Mesenchymal stem cell (in vitro differentiated cells and primary cell): Measurements from ENCODE around the gene N4BP3.
"Not testable (repeated sequence)": the region's sequence is repeated elsewhere in the genome, so short reads cannot be mapped to it uniquely, and the experiment has no call there.

ENCODE experiments used
- DNase-seq: peaks from one replicate; pipeline ENCODE4 v3.0.0-alpha.2; 2013
- H2AFZ ChIP-seq: one replicate; pipeline ENCODE4 v1.6.1; 2013; ENCODE audit warnings: low read depth, mild to moderate bottlenecking, control low read depth, inconsistent platforms, low read length, moderate library complexity
- H2AK5ac ChIP-seq: 2 replicates; pipeline ENCODE4 v1.6.1; 2013; ENCODE audit warnings: low read length, moderate library complexity, mild to moderate bottlenecking, inconsistent platforms; ENCODE audit not compliant: severe bottlenecking
- H2BK120ac ChIP-seq: one replicate; pipeline ENCODE4 v1.6.1; 2013; ENCODE audit warnings: low read depth, mild to moderate bottlenecking, inconsistent platforms, low read length, moderate library complexity
- H2BK12ac ChIP-seq, 2 experiments: one replicate each; pipeline ENCODE4 v1.6.1; 2013; ENCODE audit warnings: inconsistent platforms in 2 of 2, low read length in 2 of 2, mild to moderate bottlenecking in 2 of 2, moderate library complexity in 2 of 2, control low read depth in 1 of 2
- H2BK15ac ChIP-seq: one replicate; pipeline ENCODE4 v1.6.1; 2013; ENCODE audit warnings: mild to moderate bottlenecking, low read depth, inconsistent platforms; ENCODE audit not compliant: poor library complexity, severe bottlenecking
- H2BK5ac ChIP-seq: 2 replicates; pipeline ENCODE4 v1.6.1; 2013; ENCODE audit warnings: low read depth, mild to moderate bottlenecking, low read length, control low read depth, inconsistent platforms; ENCODE audit not compliant: poor library complexity, severe bottlenecking
- H3K14ac ChIP-seq, 2 experiments: one replicate each; pipeline ENCODE4 v1.6.1; 2013; ENCODE audit warnings: inconsistent platforms in 2 of 2, low read length in 2 of 2, control low read depth in 1 of 2, mild to moderate bottlenecking in 1 of 2, moderate library complexity in 1 of 2
- H3K18ac ChIP-seq, 2 experiments: one replicate each; pipeline ENCODE4 v1.6.1; 2013; ENCODE audit warnings: inconsistent platforms in 2 of 2, low read length in 2 of 2, control low read depth in 1 of 2, low read depth in 1 of 2, mild to moderate bottlenecking in 1 of 2
- H3K23ac ChIP-seq, 2 experiments: one replicate each; pipeline ENCODE4 v1.6.1; 2013; ENCODE audit warnings: inconsistent platforms in 2 of 2, low read length in 2 of 2, mild to moderate bottlenecking in 2 of 2, moderate library complexity in 2 of 2, control low read depth in 1 of 2
- H3K27ac ChIP-seq: 2 replicates; pipeline ENCODE4 v1.5.1; 2013; ENCODE audit warnings: mild to moderate bottlenecking, moderate library complexity, low read length, control low read depth, inconsistent platforms; ENCODE audit not compliant: poor library complexity, severe bottlenecking
- H3K27me3 ChIP-seq, 2 experiments: 2 replicates each; pipeline versions ENCODE4 v1.6.1 to v1.7.0; 2013; ENCODE audit warnings: low read length in 2 of 2, mild to moderate bottlenecking in 2 of 2, moderate library complexity in 2 of 2, control low read depth in 1 of 2, inconsistent platforms in 1 of 2; ENCODE audit not compliant: control insufficient read depth in 1 of 2, insufficient read depth in 1 of 2
- H3K36me3 ChIP-seq, 2 experiments: 2 replicates each; pipeline versions ENCODE4 v1.6.1 to v1.7.0; 2013; ENCODE audit warnings: low read length in 2 of 2, control low read depth in 1 of 2, inconsistent platforms in 1 of 2, low read depth in 1 of 2, mild to moderate bottlenecking in 1 of 2; ENCODE audit not compliant: insufficient read depth in 2 of 2, control insufficient read depth in 1 of 2
- H3K4ac ChIP-seq, 2 experiments: one replicate each; pipeline ENCODE4 v1.6.1; 2013; ENCODE audit warnings: inconsistent platforms in 2 of 2, low read length in 2 of 2, mild to moderate bottlenecking in 2 of 2, moderate library complexity in 2 of 2, control low read depth in 1 of 2, low read depth in 1 of 2
- H3K4me1 ChIP-seq: 2 replicates; pipeline ENCODE4 v1.6.1; 2013; ENCODE audit warnings: low read depth, low read length, control low read depth; ENCODE audit not compliant: control insufficient read depth, insufficient read depth
- H3K4me2 ChIP-seq: 2 replicates; pipeline ENCODE4 v1.6.1; 2013; ENCODE audit warnings: low read length, mild to moderate bottlenecking, inconsistent platforms; ENCODE audit not compliant: poor library complexity, severe bottlenecking
- H3K4me3 ChIP-seq, 2 experiments: 2 replicates each; pipeline versions ENCODE4 v1.5.1 to v1.7.0; 2013; ENCODE audit warnings: low read length in 2 of 2, mild to moderate bottlenecking in 2 of 2, control low read depth in 1 of 2, low read depth in 1 of 2; ENCODE audit not compliant: insufficient read depth in 1 of 2
- H3K79me1 ChIP-seq: replicated peaks from 2 replicates; pipeline ENCODE4 v1.6.1; 2013; ENCODE audit warnings: mild to moderate bottlenecking, control low read depth, low read length, inconsistent platforms; ENCODE audit not compliant: poor library complexity, severe bottlenecking
- H3K9ac ChIP-seq: 2 replicates; pipeline ENCODE4 v1.7.0; 2013; ENCODE audit warnings: mild to moderate bottlenecking, low read length, moderate library complexity
- H3K9me3 ChIP-seq: 2 replicates; pipeline ENCODE4 v1.7.0; 2013; ENCODE audit warnings: mild to moderate bottlenecking, low read length; ENCODE audit not compliant: control insufficient read depth
- H4K8ac ChIP-seq: one replicate; pipeline ENCODE4 v1.6.1; 2013; ENCODE audit warnings: inconsistent platforms, mild to moderate bottlenecking, low read length, moderate library complexity
- H4K91ac ChIP-seq: one replicate; pipeline ENCODE4 v1.6.1; 2013; ENCODE audit warnings: mild to moderate bottlenecking, low read length, inconsistent platforms
- WGBS: methylation state at CpG from one replicate; pipeline ENCODE4 v1.1.7; 2013; ENCODE audit warnings: mixed read lengths; 5-methylcytosine and 5-hydroxymethylcytosine counted together

N4BP3 gene

GRCh38 chr5:178129296-178129695 lies 16.0 kb downstream of the N4BP3 start:
- H3K9ac ChIP-seq, result no peak overlapping the region
- no peaks in the 10 kb centered on the region for H3K9me3 ChIP-seq
- peaks cover 4 to 5% of the 10 kb centered on the region in 2 experiments for H3K36me3 ChIP-seq
- H2BK5ac ChIP-seq, result no peak overlapping the region
- H4K91ac ChIP-seq, result no peak overlapping the region
- no peak for DNase-seq
- H4K8ac ChIP-seq, result no peak overlapping the region
- H2BK120ac ChIP-seq, result no peak overlapping the region
- H3K14ac ChIP-seq, result no peak overlapping the region
- H2AFZ ChIP-seq, result no peak overlapping the region
- peaks cover 7% of the 10 kb centered on the region for H3K4me1 ChIP-seq
- peaks cover 5% of the 10 kb centered on the region for H3K79me1 ChIP-seq
- H3K4me3 ChIP-seq, result no peak overlapping the region
- H3K4ac ChIP-seq, result no peak overlapping the region
- 96% methylated on average over 9 of the region's 9 CpGs for WGBS
- no peak overlapping the region for H2AK5ac ChIP-seq
- H3K27me3 ChIP-seq, result peaks cover 0 to 3% of the 10 kb centered on the region in 2 experiments
- H3K27ac ChIP-seq, result no peak overlapping the region
- H3K4me2 ChIP-seq, result no peak overlapping the region
- no peak overlapping the region for H3K23ac ChIP-seq
- no peak overlapping the region for H2BK15ac ChIP-seq
- H3K18ac ChIP-seq, result no peak overlapping the region
- H2BK12ac ChIP-seq, result no peak overlapping the region

- Histone ChIP-seq H3K4ac (peak overlapping the region in 1 of 2 experiments; percentile 60), H3K27ac (peak overlapping the region; percentile 16), H3K4me3 (peak overlapping the region; percentile 83 to 86), H4K8ac (peak overlapping the region; percentile 86), H3K18ac (peak overlapping the region; percentile 70 to 84), H2BK120ac (peak overlapping the region; percentile 83), H3K9ac (peak overlapping the region; percentile 89), H4K91ac (peak overlapping the region; percentile 76), H3K14ac (peak overlapping the region; percentile 35 to 47), H2BK12ac (peak overlapping the region in 1 of 2 experiments; percentile 6), H2AFZ (peak overlapping the region; percentile 91), H2BK5ac (peak overlapping the region; percentile 74), H2BK15ac (peak overlapping the region; percentile 91), H3K36me3 (peaks cover 6 to 10% of the 10 kb centered on the region in 2 experiments), H3K4me2 (peak overlapping the region; percentile 97)
- 34% methylated on average over 10 of the region's 11 CpGs for whole genome bisulfite sequencing
- H3K23ac ChIP-seq, H3K4me1 ChIP-seq, H3K79me1 ChIP-seq, H2AK5ac ChIP-seq, H3K27me3 ChIP-seq, DNase-seq, H3K9me3 ChIP-seq: not testable (repeated sequence)
Observed at GRCh38 chr5:178130234-178130575, 16.9 kb downstream of the N4BP3 start.

GRCh38 chr5:178130576-178131445 lies 17.5 kb downstream of the N4BP3 start, which contains the start of gene RMND5B:
TSS of gene RMND5B (plus strand) at chr5:178131014. CDS start at chr5:178138120, 7,106 bp downstream.
- Histone ChIP-seq H3K4me1 (peaks cover 7% of the 10 kb centered on the region), H2BK120ac (peak within 1 kb of the TSS; percentile 83), H3K27ac (peak within 1 kb of the TSS; percentile 75), H3K9me3 (no peaks in the 10 kb centered on the region), H2BK15ac (peak within 1 kb of the TSS; percentile 91), H3K4ac (peak within 1 kb of the TSS; percentile 18 to 60), H3K9ac (peak within 1 kb of the TSS; percentile 89), H2AK5ac (no peak within 1 kb of the TSS), H2BK12ac (peak within 1 kb of the TSS in 1 of 2 experiments; percentile 6), H3K23ac (no peak within 1 kb of the TSS), H2AFZ (peak within 1 kb of the TSS; percentile 91), H2BK5ac (peak within 1 kb of the TSS; percentile 74), H3K14ac (peak within 1 kb of the TSS; percentile 35 to 47), H3K79me1 (peaks cover 9% of the 10 kb centered on the region), H4K91ac (peak within 1 kb of the TSS; percentile 76), H3K27me3 (no peaks in the 10 kb centered on the region), H4K8ac (peak within 1 kb of the TSS; percentile 86), H3K4me3 (peak within 1 kb of the TSS; percentile 83 to 86), H3K18ac (peak within 1 kb of the TSS; percentile 70 to 84), H3K36me3 (peaks cover 7 to 16% of the 10 kb centered on the region in 2 experiments), H3K4me2 (peak within 1 kb of the TSS; percentile 97)
- WGBS, result under 1% methylated on average over 88 of the region's 102 CpGs
- peak; percentile 83 for DNase-seq

- no peak overlapping the region for H3K23ac ChIP-seq
- peak overlapping the region; percentile 89 for H3K9ac ChIP-seq
- no peak overlapping the region for H2BK120ac ChIP-seq
- no peak overlapping the region for H3K27ac ChIP-seq
- no peak overlapping the region for H4K91ac ChIP-seq
- H2BK12ac ChIP-seq, result no peak overlapping the region
- H3K9me3 ChIP-seq, result no peaks in the 10 kb centered on the region
- peak; percentile 16 for DNase-seq
- no peak overlapping the region for H2AFZ ChIP-seq
- H4K8ac ChIP-seq, result no peak overlapping the region
- H3K14ac ChIP-seq, result no peak overlapping the region
- peak overlapping the region; percentile 83 to 86 for H3K4me3 ChIP-seq
- no peak overlapping the region for H3K4ac ChIP-seq
- no peak overlapping the region for H2AK5ac ChIP-seq
- peaks cover 14% of the 10 kb centered on the region for H3K79me1 ChIP-seq
- peaks cover 7% of the 10 kb centered on the region for H3K4me1 ChIP-seq
- no peaks in the 10 kb centered on the region for H3K27me3 ChIP-seq
- no peak overlapping the region for H3K18ac ChIP-seq
- H3K36me3 ChIP-seq, result peaks cover 7 to 23% of the 10 kb centered on the region in 2 experiments
- 33% methylated on average over 10 of the region's 10 CpGs for WGBS
- no peak overlapping the region for H2BK5ac ChIP-seq
- peak overlapping the region; percentile 97 for H3K4me2 ChIP-seq
- no peak overlapping the region for H2BK15ac ChIP-seq
Observed at GRCh38 chr5:178131446-178131996, 18.2 kb downstream of the N4BP3 start.
